ENCODE results near the gene ICE2.

The ICE2 gene

DNA sequence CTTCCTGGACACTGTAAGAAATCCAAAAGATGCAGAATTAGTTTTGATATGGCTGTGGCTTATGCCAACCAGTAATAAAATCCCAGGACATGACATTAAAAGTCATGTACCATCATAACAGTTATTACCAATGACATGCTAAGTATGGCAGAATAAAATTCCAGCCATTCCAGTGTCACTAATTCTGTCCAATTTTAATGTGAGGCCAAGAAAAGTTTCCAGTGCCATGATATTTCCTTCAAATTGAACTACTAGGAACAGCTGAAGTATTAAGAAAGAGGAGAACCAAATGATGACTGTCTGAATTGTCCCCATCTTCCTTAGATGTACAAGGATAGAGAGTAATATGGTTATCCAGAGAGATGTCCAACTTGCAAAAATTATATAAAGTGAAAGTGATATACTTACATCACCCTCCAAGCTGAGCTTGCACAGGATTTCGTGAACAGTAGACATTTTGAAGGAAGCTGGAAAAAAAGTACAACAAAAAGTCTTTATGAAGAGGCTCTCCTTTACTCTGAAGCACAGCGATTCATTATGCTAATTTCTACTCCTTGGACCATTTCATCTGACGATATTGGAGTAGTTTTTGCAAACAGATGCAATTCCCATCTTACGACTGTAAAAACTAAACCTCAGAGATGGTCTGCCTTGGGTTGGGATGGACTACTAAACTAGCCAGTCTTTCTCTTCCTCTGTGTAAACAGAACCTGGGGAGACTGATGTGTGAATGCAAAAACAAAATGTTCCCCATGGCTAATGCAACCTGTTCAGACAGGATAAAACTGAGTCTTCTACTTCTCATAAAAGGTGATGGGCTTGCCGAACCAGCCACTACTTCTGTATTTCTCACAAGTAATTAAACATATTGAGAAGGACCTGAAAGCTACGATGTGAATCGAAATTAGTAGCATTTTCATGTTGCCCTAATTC is 93.1 kb downstream of the ICE2 start:
- no peak overlapping the region for H2AFZ ChIP-seq (ENCODE audit: low read depth, low read length, severe bottlenecking)
- no peaks in the 10 kb centered on the region for H4K20me1 ChIP-seq (ENCODE audit: low read depth, low read length)
- TF ChIP-seq CTCF (IDR thresholded peaks at IDR 0.05; ENCODE audit: insufficient read depth, low read length, poor library complexity, severe bottlenecking) (no peak), EZH2phosphoT487 (conservative IDR thresholded peaks at IDR 0.05; ENCODE audit: low read length) (no peak)
- no peak overlapping the region for H3K4me2 ChIP-seq (ENCODE audit: low read depth, low read length, poor library complexity, severe bottlenecking)
- H3K79me2 ChIP-seq (ENCODE audit: insufficient read depth, low read length) = no peaks in the 10 kb centered on the region
- H3K27me3 ChIP-seq (ENCODE audit: low read length) = no peaks in the 10 kb centered on the region
- H3F3A ChIP-seq (ENCODE audit: insufficient read depth) = no peaks in the 10 kb centered on the region
- no peak overlapping the region for H3K27ac ChIP-seq (ENCODE audit: low read depth, low read length)
- no peak overlapping the region for H3K9ac ChIP-seq (ENCODE audit: low read length)
- no peaks in the 10 kb centered on the region for H3K36me3 ChIP-seq (ENCODE audit: low read length)
- H3K9me2 ChIP-seq (replicated peaks; ENCODE audit: insufficient read depth, low read length) = no peaks in the 10 kb centered on the region
- no peaks in the 10 kb centered on the region for H3K9me3 ChIP-seq (ENCODE audit: insufficient read depth, low read length)
- H3K4me3 ChIP-seq (ENCODE audit: insufficient read depth, low read length, poor library complexity, severe bottlenecking) = no peak overlapping the region

GRCh38 chr15:60384526-60385126 is 94.3 kb downstream of the ICE2 start:
- no peaks in the 10 kb centered on the region for H3K79me2 ChIP-seq (ENCODE audit: insufficient read depth, low read length)
- no peak overlapping the region for H3K4me2 ChIP-seq (ENCODE audit: low read depth, low read length, poor library complexity, severe bottlenecking)
- H4K20me1 ChIP-seq (ENCODE audit: low read depth, low read length) = no peaks in the 10 kb centered on the region
- TF ChIP-seq CTCF (IDR thresholded peaks at IDR 0.05; ENCODE audit: insufficient read depth, low read length, poor library complexity, severe bottlenecking) = no peak
- TF ChIP-seq EZH2phosphoT487 (conservative IDR thresholded peaks at IDR 0.05; ENCODE audit: low read length) = no peak
- no peaks in the 10 kb centered on the region for H3K27me3 ChIP-seq (ENCODE audit: low read length)
- no peaks in the 10 kb centered on the region for H3K36me3 ChIP-seq (ENCODE audit: low read length)
- no peak overlapping the region for H3K9ac ChIP-seq (ENCODE audit: low read length)
- H3K9me3 ChIP-seq (ENCODE audit: insufficient read depth, low read length) = no peaks in the 10 kb centered on the region
- H3K9me2 ChIP-seq (replicated peaks; ENCODE audit: insufficient read depth, low read length) = no peaks in the 10 kb centered on the region
- no peaks in the 10 kb centered on the region for H3F3A ChIP-seq (ENCODE audit: insufficient read depth)
- no peak overlapping the region for H2AFZ ChIP-seq (ENCODE audit: low read depth, low read length, severe bottlenecking)
- H3K4me3 ChIP-seq (ENCODE audit: insufficient read depth, low read length, poor library complexity, severe bottlenecking) = no peak overlapping the region
- H3K27ac ChIP-seq (ENCODE audit: low read depth, low read length) = no peak overlapping the region

DNA sequence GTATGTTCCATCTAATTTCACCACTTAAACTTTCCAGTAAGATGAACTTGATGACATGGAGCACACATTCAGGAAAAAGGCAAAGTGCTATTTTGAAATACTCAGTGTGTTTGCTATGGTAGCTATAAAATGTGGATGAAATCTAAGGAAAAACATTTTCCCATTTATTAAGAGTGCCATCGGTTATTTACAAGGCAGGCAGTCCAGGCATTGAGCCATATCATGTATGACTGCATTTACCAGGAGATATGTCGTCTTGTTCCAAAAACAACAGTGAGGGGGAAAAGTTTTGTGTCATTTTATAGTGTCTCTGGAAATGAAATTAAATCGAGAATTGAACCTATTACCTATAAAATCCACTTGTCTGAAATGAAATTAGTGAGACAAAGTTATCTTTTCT is 94.9 kb downstream of the ICE2 start:
- no peaks in the 10 kb centered on the region for H3K36me3 ChIP-seq (ENCODE audit: low read length)
- no peaks in the 10 kb centered on the region for H3F3A ChIP-seq (ENCODE audit: insufficient read depth)

More for the DNA sequence above, 94.9 kb downstream of the ICE2 start:
- H3K9me3 ChIP-seq (ENCODE audit: insufficient read depth, low read length) = no peaks in the 10 kb centered on the region
- H2AFZ ChIP-seq (ENCODE audit: low read depth, low read length, severe bottlenecking) = no peak overlapping the region
- H3K4me2 ChIP-seq (ENCODE audit: low read depth, low read length, poor library complexity, severe bottlenecking) = no peak overlapping the region
- no peaks in the 10 kb centered on the region for H3K9me2 ChIP-seq (replicated peaks; ENCODE audit: insufficient read depth, low read length)
- H3K27me3 ChIP-seq (ENCODE audit: low read length) = no peaks in the 10 kb centered on the region
- H3K4me3 ChIP-seq (ENCODE audit: insufficient read depth, low read length, poor library complexity, severe bottlenecking) = no peak overlapping the region
- no peaks in the 10 kb centered on the region for H4K20me1 ChIP-seq (ENCODE audit: low read depth, low read length)
- H3K79me2 ChIP-seq (ENCODE audit: insufficient read depth, low read length) = no peaks in the 10 kb centered on the region
- H3K27ac ChIP-seq (ENCODE audit: low read depth, low read length) = no peak overlapping the region
- TF ChIP-seq EZH2phosphoT487 (conservative IDR thresholded peaks at IDR 0.05; ENCODE audit: low read length) (no peak), CTCF (IDR thresholded peaks at IDR 0.05; ENCODE audit: insufficient read depth, low read length, poor library complexity, severe bottlenecking) (no peak)
- no peak overlapping the region for H3K9ac ChIP-seq (ENCODE audit: low read length)

All from SU-DHL-6 (cell line).